ENCODE data around the gene CUBN. TPM values are rescaled to one million over a fixed set of nuclear protein-coding genes. Genes with fewer than 3 reads are reported as not detected.
A peak's percentile ranks its signal among the peaks of the same experiment; 100 is the strongest.

CUBN gene
- total and polyA plus RNA-seq, 9 of the 15 experiments (the other 6 are each of a cell fraction or from before 2014, with no cell fraction given) = 0.04 to 0.33 (median 0.09) TPM

- TF ChIP-seq ZNF277 (CRISPR knock-in tag; IDR thresholded peaks at IDR 0.05; ENCODE audit: borderline replicate concordance) (no peak), ZNF311 (CRISPR knock-in tag; IDR thresholded peaks at IDR 0.05) (no peak), HDAC3 (IDR thresholded peaks at IDR 0.05; ENCODE audit: borderline replicate concordance, partially characterized antibody) (peak; percentile 41), CBFA2T2 (conservative IDR thresholded peaks at IDR 0.05) (peak; percentile 68), ASH1L (IDR thresholded peaks at IDR 0.05; ENCODE audit: borderline replicate concordance, low read depth, partially characterized antibody) (no peak), CBX2 (IDR thresholded peaks at IDR 0.05; ENCODE audit: insufficient read depth, low read length, poor library complexity, severe bottlenecking) (no peak), MED1 (CRISPR knock-in tag; IDR thresholded peaks at IDR 0.05; ENCODE audit: borderline replicate concordance) (no peak), THRAP3 (IDR thresholded peaks at IDR 0.05; ENCODE audit: borderline replicate concordance) (no peak), DNMT1 (IDR thresholded peaks at IDR 0.05) (no peak), FOXP4 (CRISPR knock-in tag; IDR thresholded peaks at IDR 0.05; ENCODE audit: borderline replicate concordance) (no peak), TCF3 (CRISPR knock-in tag; IDR thresholded peaks at IDR 0.05) (peak; percentile 77), KDM2B (CRISPR knock-in tag; IDR thresholded peaks at IDR 0.05) (no peak), SAFB (IDR thresholded peaks at IDR 0.05; ENCODE audit: borderline replicate concordance, low read depth, low read length) (no peak), GATAD2B (IDR thresholded peaks at IDR 0.05; ENCODE audit: borderline replicate concordance) (no peak), MYC (IDR thresholded peaks at IDR 0.05; ENCODE audit: low read depth, low read length) (no peak), MYC (CRISPR knock-in tag; IDR thresholded peaks at IDR 0.05; ENCODE audit: borderline replicate concordance, low read depth) (no peak), ZFP91 (CRISPR knock-in tag; IDR thresholded peaks at IDR 0.05) (no peak), ZBTB2 (IDR thresholded peaks at IDR 0.05) (no peak), RBM25 (IDR thresholded peaks at IDR 0.05; ENCODE audit: low read depth, low read length, severe bottlenecking) (no peak), ADNP (tag; IDR thresholded peaks at IDR 0.05) (no peak), E2F1 (CRISPR knock-in tag; IDR thresholded peaks at IDR 0.05) (no peak), ZNF764 (CRISPR knock-in tag; IDR thresholded peaks at IDR 0.05; ENCODE audit: low read depth) (no peak)
Observed at GRCh38 chr10:17049195-17049594, 80.4 kb downstream of the CUBN start (continued).

Measured in K562 (cell line).